Bronchial epithelial cell (primary cell): ENCODE measurements around the gene ZBED1. TPM values are rescaled to one million over a fixed set of nuclear protein-coding genes. Genes with fewer than 3 reads are reported as not detected.

Experiments used
- DNase-seq: peaks from one replicate; pipeline ENCODE4 v3.0.0-alpha.2; 2010; ENCODE audit warnings: low read depth
- FAIRE-seq: peaks from 2 replicates; lab custom pipeline; 2011; peaks lifted over from hg19 to GRCh38; lab: Jason Lieb, UNC
- H3K27me3 ChIP-seq: 2 replicates; pipeline ENCODE4 v1.5.1; 2011; ENCODE audit warnings: low read length; ENCODE audit not compliant: control insufficient read depth, insufficient read depth
- H3K36me3 ChIP-seq: 2 replicates; pipeline ENCODE4 v1.5.1; 2011; ENCODE audit warnings: low read length; ENCODE audit not compliant: control insufficient read depth, insufficient read depth
- H3K4me3 ChIP-seq: 2 replicates; pipeline ENCODE4 v1.5.1; 2011; ENCODE audit warnings: mild to moderate bottlenecking, low read depth, low read length, control low read depth
- total RNA-seq: library from RNA; depleted of rRNA; stranded (reverse); fragments of >200 nt; gene quantifications from 2 replicates; pipeline ENCODE4 v1.2.1, GENCODE V29; 2014
- TF ChIP-seq, protein P1 (sequence below): IDR thresholded peaks from 2 replicates; pipeline ENCODE4 v1.5.1; 2011; ENCODE audit warnings: mild to moderate bottlenecking, moderate library complexity, low read length, control low read depth, inconsistent platforms; ENCODE audit not compliant: insufficient read depth, severe bottlenecking

Gene ZBED1
- total RNA-seq, 1 donor from 2014 or later = 11.6 TPM

- H3K27me3 ChIP-seq = no peaks in the 10 kb centered on the region
- no peaks in the 10 kb centered on the region for H3K36me3 ChIP-seq
- DNase-seq (no peak), FAIRE-seq (no peak)
- no peak overlapping the region for H3K4me3 ChIP-seq
- TF ChIP-seq, protein P1, sequence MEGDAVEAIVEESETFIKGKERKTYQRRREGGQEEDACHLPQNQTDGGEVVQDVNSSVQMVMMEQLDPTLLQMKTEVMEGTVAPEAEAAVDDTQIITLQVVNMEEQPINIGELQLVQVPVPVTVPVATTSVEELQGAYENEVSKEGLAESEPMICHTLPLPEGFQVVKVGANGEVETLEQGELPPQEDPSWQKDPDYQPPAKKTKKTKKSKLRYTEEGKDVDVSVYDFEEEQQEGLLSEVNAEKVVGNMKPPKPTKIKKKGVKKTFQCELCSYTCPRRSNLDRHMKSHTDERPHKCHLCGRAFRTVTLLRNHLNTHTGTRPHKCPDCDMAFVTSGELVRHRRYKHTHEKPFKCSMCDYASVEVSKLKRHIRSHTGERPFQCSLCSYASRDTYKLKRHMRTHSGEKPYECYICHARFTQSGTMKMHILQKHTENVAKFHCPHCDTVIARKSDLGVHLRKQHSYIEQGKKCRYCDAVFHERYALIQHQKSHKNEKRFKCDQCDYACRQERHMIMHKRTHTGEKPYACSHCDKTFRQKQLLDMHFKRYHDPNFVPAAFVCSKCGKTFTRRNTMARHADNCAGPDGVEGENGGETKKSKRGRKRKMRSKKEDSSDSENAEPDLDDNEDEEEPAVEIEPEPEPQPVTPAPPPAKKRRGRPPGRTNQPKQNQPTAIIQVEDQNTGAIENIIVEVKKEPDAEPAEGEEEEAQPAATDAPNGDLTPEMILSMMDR = no peak
Measured at GRCh38 chrX:2545144-2545543, 44.4 kb upstream of the ZBED1 start.

GRCh38 chrX:2542826-2543521, 42.2 kb upstream of the ZBED1 start:
- Histone ChIP-seq H3K4me3 (no peak overlapping the region), H3K36me3 (no peaks in the 10 kb centered on the region), H3K27me3 (no peaks in the 10 kb centered on the region)
- FAIRE-seq (no peak), DNase-seq (no peak)
- TF ChIP-seq, protein P1 = no peak

GRCh38 chrX:2541603-2542002, 40.8 kb upstream of the ZBED1 start:
- DNase-seq (no peak), FAIRE-seq (no peak)
- Histone ChIP-seq H3K36me3 (no peaks in the 10 kb centered on the region), H3K27me3 (no peaks in the 10 kb centered on the region), H3K4me3 (no peak overlapping the region)
- TF ChIP-seq, protein P1 = no peak

- FAIRE-seq = no peak
- H3K36me3 ChIP-seq = no peaks in the 10 kb centered on the region
- TF ChIP-seq, protein P1 = no peak
- no peaks in the 10 kb centered on the region for H3K27me3 ChIP-seq
- no peak overlapping the region for H3K4me3 ChIP-seq
- DNase-seq = no peak
Measured at GRCh38 chrX:2540426-2540947, 39.7 kb upstream of the ZBED1 start.

GRCh38 chrX:2539586-2539985, 38.8 kb upstream of the ZBED1 start:
- FAIRE-seq = no peak

More at GRCh38 chrX:2539586-2539985, 38.8 kb upstream of the ZBED1 start:
- no peak overlapping the region for H3K4me3 ChIP-seq
- no peak for DNase-seq
- TF ChIP-seq, protein P1 = no peak
- H3K36me3 ChIP-seq = no peaks in the 10 kb centered on the region
- H3K27me3 ChIP-seq = no peaks in the 10 kb centered on the region
